Neuronal stem cell (in vitro differentiated cells): ENCODE results near the gene FBP2.

ENCODE experiments used
- DNase-seq: peaks from one replicate; pipeline ENCODE4 v3.0.0-alpha.2; 2013; ENCODE audit warnings: low spot score
- H2AFZ ChIP-seq: one replicate; pipeline ENCODE4 v1.6.1; 2013; ENCODE audit warnings: mild to moderate bottlenecking, low read length, inconsistent platforms
- H2AK5ac ChIP-seq: 2 replicates; pipeline ENCODE4 v1.6.1; 2013; ENCODE audit warnings: low read depth, mild to moderate bottlenecking, inconsistent platforms, low read length, moderate library complexity, mixed read lengths
- H2BK120ac ChIP-seq: 2 replicates; pipeline ENCODE4 v1.6.1; 2013; ENCODE audit warnings: low read depth, mild to moderate bottlenecking, inconsistent platforms, low read length, moderate library complexity, mixed read lengths
- H2BK12ac ChIP-seq: one replicate; pipeline ENCODE4 v1.6.1; 2013; ENCODE audit warnings: low read length, inconsistent platforms
- H2BK15ac ChIP-seq: 2 replicates; pipeline ENCODE4 v1.6.1; 2013; ENCODE audit warnings: mild to moderate bottlenecking, low read length, inconsistent platforms, mixed read lengths
- H2BK5ac ChIP-seq: one replicate; pipeline ENCODE4 v1.6.1; 2013; ENCODE audit warnings: inconsistent platforms, mild to moderate bottlenecking, low read length, moderate library complexity
- H3K14ac ChIP-seq: one replicate; pipeline ENCODE4 v1.6.1; 2013; ENCODE audit warnings: low read length, inconsistent platforms
- H3K18ac ChIP-seq: 2 replicates; pipeline ENCODE4 v1.6.1; 2013; ENCODE audit warnings: low read length, inconsistent platforms
- H3K23ac ChIP-seq: 2 replicates; pipeline ENCODE4 v1.6.1; 2013; ENCODE audit warnings: low read depth, mild to moderate bottlenecking, mixed read lengths, low read length, inconsistent platforms; ENCODE audit not compliant: poor library complexity
- H3K27ac ChIP-seq: replicated peaks from 3 replicates; pipeline ENCODE4 v1.5.1; 2013; ENCODE audit warnings: low read length, inconsistent platforms
- H3K27me3 ChIP-seq, 3 experiments: 2 replicates each; pipeline ENCODE4 v1.6.1; 2013; ENCODE audit warnings: low read length in 3 of 3, mild to moderate bottlenecking in 2 of 3, inconsistent platforms in 1 of 3, low read depth in 1 of 3, mixed read lengths in 1 of 3, moderate library complexity in 1 of 3; ENCODE audit not compliant: control insufficient read depth in 3 of 3, insufficient read depth in 3 of 3
- H3K36me3 ChIP-seq, 2 donors: replicated peaks in 1 of 2; 2 replicates each; pipeline ENCODE4 v1.6.1; 2013; ENCODE audit warnings: low read length in 2 of 2; ENCODE audit not compliant: control insufficient read depth in 2 of 2, insufficient read depth in 2 of 2
- H3K4ac ChIP-seq: 2 replicates; pipeline ENCODE4 v1.6.1; 2013; ENCODE audit warnings: inconsistent platforms, mild to moderate bottlenecking, low read length, moderate library complexity
- H3K4me1 ChIP-seq, 2 donors: 1 replicate in 1 of 2; 2 replicates in 1 of 2; pipeline ENCODE4 v1.6.1; 2013; ENCODE audit warnings: low read length in 2 of 2, low read depth in 1 of 2; ENCODE audit not compliant: control insufficient read depth in 2 of 2, insufficient read depth in 1 of 2
- H3K4me2 ChIP-seq: one replicate; pipeline ENCODE4 v1.6.1; 2013; ENCODE audit warnings: mild to moderate bottlenecking, low read length, inconsistent platforms; ENCODE audit not compliant: insufficient read depth, poor library complexity, severe bottlenecking
- H3K4me3 ChIP-seq, 2 donors: 2 replicates each; pipeline ENCODE4 v1.5.1; 2013; ENCODE audit warnings: low read length in 2 of 2, mild to moderate bottlenecking in 2 of 2, inconsistent platforms in 1 of 2, moderate library complexity in 1 of 2
- H3K79me1 ChIP-seq: one replicate; pipeline ENCODE4 v1.6.1; 2013; ENCODE audit warnings: low read depth, mild to moderate bottlenecking, inconsistent platforms, low read length, moderate library complexity
- H3K9ac ChIP-seq: one replicate; pipeline ENCODE4 v1.6.1; 2013; ENCODE audit warnings: mild to moderate bottlenecking, low read depth, low read length, inconsistent platforms; ENCODE audit not compliant: poor library complexity
- H3K9me3 ChIP-seq, 2 donors: replicated peaks in 1 of 2; 2 replicates each; pipeline versions ENCODE3 to v1.6.1; 2013; ENCODE audit warnings: low read length in 2 of 2, mild to moderate bottlenecking in 2 of 2, inconsistent platforms in 1 of 2, low read depth in 1 of 2, mixed read lengths in 1 of 2, moderate library complexity in 1 of 2; ENCODE audit not compliant: control insufficient read depth in 2 of 2, insufficient read depth in 1 of 2
- H4K8ac ChIP-seq: one replicate; pipeline ENCODE4 v1.6.1; 2013; ENCODE audit warnings: low read depth, mild to moderate bottlenecking, inconsistent platforms, low read length, moderate library complexity
- H4K91ac ChIP-seq: one replicate; pipeline ENCODE4 v1.6.1; 2013; ENCODE audit warnings: low read length, low read depth, mild to moderate bottlenecking, inconsistent platforms; ENCODE audit not compliant: poor library complexity
- WGBS, 2 donors: extraction: QIAGEN DNeasy Blood & Tissue Kit; methylation state at CpG; one replicate each; pipeline ENCODE4 v1.1.7; 2013; ENCODE audit warnings: missing lambda C conversion rate in 2 of 2, mixed read lengths in 1 of 2; ENCODE audit not compliant: insufficient read length in 2 of 2, insufficient replicate concordance in 1 of 2; ENCODE audit errors: extremely low coverage in 2 of 2; 5-methylcytosine and 5-hydroxymethylcytosine counted together

Gene FBP2

GRCh38 chr9:94538908-94539307 lies 54.7 kb downstream of the FBP2 start:
- H2AFZ ChIP-seq: no peak overlapping the region
- no peak for DNase-seq
- H3K14ac ChIP-seq: no peak overlapping the region
- no peak overlapping the region for H2AK5ac ChIP-seq
- no peaks in the 10 kb centered on the region for H3K27me3 ChIP-seq
- H3K36me3 ChIP-seq: no peaks in the 10 kb centered on the region
- H3K9me3 ChIP-seq: no peaks in the 10 kb centered on the region
- H2BK5ac ChIP-seq: no peak overlapping the region
- no peak overlapping the region for H2BK15ac ChIP-seq
- H2BK12ac ChIP-seq: no peak overlapping the region
- no peaks in the 10 kb centered on the region for H3K79me1 ChIP-seq
- H3K27ac ChIP-seq: no peak overlapping the region
- H4K8ac ChIP-seq: no peak overlapping the region
- no peak overlapping the region for H3K4ac ChIP-seq
- no peak overlapping the region for H4K91ac ChIP-seq
- no peaks in the 10 kb centered on the region for H3K4me1 ChIP-seq
- WGBS, 2 donors: no CpG with 5 or more reads among the region's 4 CpGs
- no peak overlapping the region for H3K23ac ChIP-seq
- H3K18ac ChIP-seq: no peak overlapping the region
- no peak overlapping the region for H3K4me3 ChIP-seq
- no peak overlapping the region for H3K4me2 ChIP-seq
- H3K9ac ChIP-seq: no peak overlapping the region
- H2BK120ac ChIP-seq: no peak overlapping the region

GRCh38 chr9:94534901-94535300 lies 58.7 kb downstream of the FBP2 start:
- no peak for DNase-seq
- H3K4ac ChIP-seq: no peak overlapping the region
- H2AFZ ChIP-seq: no peak overlapping the region
- no peak overlapping the region for H3K4me2 ChIP-seq
- no peak overlapping the region for H2BK120ac ChIP-seq
- H3K79me1 ChIP-seq: no peaks in the 10 kb centered on the region
- no peaks in the 10 kb centered on the region for H3K27me3 ChIP-seq
- no peaks in the 10 kb centered on the region for H3K4me1 ChIP-seq
- no peak overlapping the region for H2AK5ac ChIP-seq
- no peak overlapping the region for H2BK12ac ChIP-seq
- no peak overlapping the region for H2BK5ac ChIP-seq
- H2BK15ac ChIP-seq: no peak overlapping the region
- no peak overlapping the region for H3K18ac ChIP-seq
- no peak overlapping the region for H3K4me3 ChIP-seq
- H4K8ac ChIP-seq: no peak overlapping the region
- no peak overlapping the region for H3K14ac ChIP-seq
- H3K27ac ChIP-seq: no peak overlapping the region
- no peak overlapping the region for H3K9ac ChIP-seq
- WGBS, 2 donors: no CpG with 5 or more reads among the region's 4 CpGs
- H3K36me3 ChIP-seq: no peaks in the 10 kb centered on the region
- H3K9me3 ChIP-seq: no peaks in the 10 kb centered on the region
- H4K91ac ChIP-seq: no peak overlapping the region
- no peak overlapping the region for H3K23ac ChIP-seq

GRCh38 chr9:94533601-94534000 lies 60.0 kb downstream of the FBP2 start:
- Histone ChIP-seq H2BK5ac (no peak overlapping the region), H3K36me3 (no peaks in the 10 kb centered on the region), H3K79me1 (no peaks in the 10 kb centered on the region), H2BK120ac (no peak overlapping the region), H4K8ac (no peak overlapping the region), H3K27me3 (no peaks in the 10 kb centered on the region), H2BK12ac (no peak overlapping the region), H2BK15ac (no peak overlapping the region), H2AK5ac (no peak overlapping the region), H3K9me3 (no peaks in the 10 kb centered on the region), H3K4me3 (no peak overlapping the region), H3K27ac (no peak overlapping the region), H3K9ac (no peak overlapping the region), H4K91ac (no peak overlapping the region), H3K18ac (no peak overlapping the region), H3K4ac (no peak overlapping the region), H3K4me1 (no peaks in the 10 kb centered on the region), H3K4me2 (no peak overlapping the region), H3K14ac (no peak overlapping the region), H2AFZ (no peak overlapping the region), H3K23ac (no peak overlapping the region)
- DNase-seq: no peak
- WGBS, 2 donors: no CpG with 5 or more reads among the region's 10 CpGs

- DNase-seq: no peak
- Histone ChIP-seq H3K27me3 (no peaks in the 10 kb centered on the region), H2BK15ac (no peak overlapping the region), H3K36me3 (no peaks in the 10 kb centered on the region), H2BK5ac (no peak overlapping the region), H3K9me3 (no peaks in the 10 kb centered on the region), H4K8ac (no peak overlapping the region), H3K4me1 (no peaks in the 10 kb centered on the region), H3K4ac (no peak overlapping the region), H3K27ac (no peak overlapping the region), H3K4me2 (no peak overlapping the region), H4K91ac (no peak overlapping the region), H3K4me3 (no peak overlapping the region), H2AK5ac (no peak overlapping the region), H3K23ac (no peak overlapping the region), H3K9ac (no peak overlapping the region), H3K18ac (no peak overlapping the region), H2BK12ac (no peak overlapping the region), H3K79me1 (no peaks in the 10 kb centered on the region), H2BK120ac (no peak overlapping the region), H3K14ac (no peak overlapping the region), H2AFZ (no peak overlapping the region)
- WGBS, 2 donors: no CpG with 5 or more reads among the region's 1 CpG
These were observed 60.5 kb downstream of the FBP2 start for GRCh38 chr9:94533155-94533554.
